KG1 (cell line): ENCODE measurements around the gene ZFP64.
"Not testable (repeated sequence)": the region's sequence is repeated elsewhere in the genome, so short reads cannot be mapped to it uniquely, and the experiment has no call there.

Source experiments
- DNase-seq: peaks from one replicate; lab custom pipeline; 2025; lab: John Stamatoyannopoulos, UW

Gene ZFP64

GRCh38 chr20:52201395-52201794 is 9.8 kb upstream of the ZFP64 start:
- no peak for DNase-seq

- DNase-seq: no peak
These were observed 9.3 kb upstream of the ZFP64 start for GRCh38 chr20:52200870-52201269.

- DNase-seq: no peak
These were observed 5.3 kb upstream of the ZFP64 start for GRCh38 chr20:52196845-52197244.

GRCh38 chr20:52193886-52194545 is 2.4 kb upstream of the ZFP64 start:
- DNase-seq: no peak

GRCh38 chr20:52193133-52193532 is 1.6 kb upstream of the ZFP64 start:
- DNase-seq: no peak

- DNase-seq: not testable (repeated sequence)
These were observed 1.1 kb upstream of the ZFP64 start for GRCh38 chr20:52192719-52193007.

GRCh38 chr20:52191916-52192718 is 538 bp upstream of the ZFP64 start:
- DNase-seq: peak; percentile 83

- no peak for DNase-seq
These were observed 995 bp downstream of the ZFP64 start for GRCh38 chr20:52190437-52191131.

- DNase-seq: no peak
These were observed 9.8 kb downstream of the ZFP64 start for GRCh38 chr20:52181766-52182165.

- no peak for DNase-seq
These were observed 11.3 kb downstream of the ZFP64 start for GRCh38 chr20:52180180-52180840.

GRCh38 chr20:52179331-52180179 is 12.0 kb downstream of the ZFP64 start:
- no peak for DNase-seq

GRCh38 chr20:52178691-52179090 is 12.9 kb downstream of the ZFP64 start:
- no peak for DNase-seq

- no peak for DNase-seq
These were observed 15.7 kb downstream of the ZFP64 start for GRCh38 chr20:52175840-52176239.

- no peak for DNase-seq
These were observed 19.1 kb downstream of the ZFP64 start for GRCh38 chr20:52172392-52173047.

GRCh38 chr20:52171025-52171424 is 20.6 kb downstream of the ZFP64 start:
- no peak for DNase-seq

- no peak for DNase-seq
These were observed 23.5 kb downstream of the ZFP64 start for GRCh38 chr20:52168116-52168515.

- no peak for DNase-seq
These were observed 24.2 kb downstream of the ZFP64 start for GRCh38 chr20:52167232-52167840.

GRCh38 chr20:52166150-52166549 is 25.4 kb downstream of the ZFP64 start:
- DNase-seq: no peak

GRCh38 chr20:52160621-52161204 is 30.9 kb downstream of the ZFP64 start:
- DNase-seq: no peak

- no peak for DNase-seq
These were observed 31.5 kb downstream of the ZFP64 start for GRCh38 chr20:52160049-52160570.
